ENCODE results near the gene SPRY2. TPM values are rescaled to one million over a fixed set of nuclear protein-coding genes. Genes with fewer than 3 reads are reported as not detected.

SPRY2 gene
- total RNA-seq, 1 experiment from 2014 or later, result 7.2 TPM

DNA sequence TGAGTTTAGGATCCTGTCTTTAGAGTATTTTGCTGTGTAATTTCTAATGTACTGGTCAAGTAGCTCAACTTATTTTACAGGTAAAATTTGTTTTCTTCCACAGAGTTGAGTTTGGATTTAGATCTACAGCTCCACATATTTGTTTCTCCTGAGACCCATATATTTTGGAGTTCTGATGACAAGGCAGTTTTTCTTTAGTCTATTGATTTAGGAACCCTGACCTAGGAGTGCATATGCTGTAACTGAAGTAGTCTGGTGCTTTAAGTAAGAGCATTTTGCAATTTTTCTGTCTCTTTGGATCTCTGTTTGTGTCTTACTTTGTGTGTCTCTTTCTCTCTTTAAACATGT, 19.5 kb upstream of the SPRY2 start:
- Histone ChIP-seq H4K20me1 (ENCODE audit: insufficient read depth) (no peaks in the 10 kb centered on the region), H3K4me1 (ENCODE audit: control insufficient read depth in 1 of 2, insufficient read depth in 2 of 2, low read length in 2 of 2) (no peaks in the 10 kb centered on the region; a peak in 1 of 4 replicates), H3K4me2 (ENCODE audit: low read length) (no peak overlapping the region), H3K4me3 (replicated peaks in 1 of 2; ENCODE audit: low read depth in 1 of 2, low read length in 2 of 2) (no peak overlapping the region), H3K27me3 (ENCODE audit: insufficient read depth, low read length) (no peaks in the 10 kb centered on the region), H3K79me2 (ENCODE audit: insufficient read depth, low read length) (no peaks in the 10 kb centered on the region), H3K27ac (ENCODE audit: low read depth, low read length) (no peak overlapping the region), H2AFZ (ENCODE audit: low read depth, low read length, poor library complexity, severe bottlenecking) (no peak overlapping the region), H3K9me3 (ENCODE audit: control insufficient read depth in 1 of 2, insufficient read depth in 1 of 2, low read depth in 1 of 2, low read length in 2 of 2) (no peaks in the 10 kb centered on the region), H3K9me2 (ENCODE audit: insufficient read depth) (no peaks in the 10 kb centered on the region), H3K36me3 (ENCODE audit: control insufficient read depth in 1 of 2, insufficient read depth in 2 of 2, low read length in 2 of 2) (no peaks in the 10 kb centered on the region), H3K9ac (ENCODE audit: low read length) (no peak overlapping the region)
- ChIA-PET POLR2A (no interaction called here), CTCF (no interaction called here), RAD21 (ENCODE audit: low non-redundant PET in 1 of 2, low total read pairs in 2 of 2, uncharacterized antibody in 2 of 2, unreplicated experiment in 2 of 2) (no interaction called here)
- no TSS peak for BruUV-seq (replicated peaks)
- ATAC-seq (no peak), DNase-seq (ENCODE audit: low read depth, low spot score) (no peak)
- intact Hi-C loops (cut with micrococcal nuclease), result loop anchor here (5.0 kb wide), 1 partner anchor 683 kb away; no protein-coding TSS in a partner anchor
- TF ChIP-seq ZFX (IDR thresholded peaks at IDR 0.05), result no peak
- no peak for TF ChIP-seq TCF7L2 (IDR thresholded peaks at IDR 0.05; ENCODE audit: borderline replicate concordance, extremely low read depth, insufficient read depth, insufficient read length)
- TF ChIP-seq, protein P1, sequence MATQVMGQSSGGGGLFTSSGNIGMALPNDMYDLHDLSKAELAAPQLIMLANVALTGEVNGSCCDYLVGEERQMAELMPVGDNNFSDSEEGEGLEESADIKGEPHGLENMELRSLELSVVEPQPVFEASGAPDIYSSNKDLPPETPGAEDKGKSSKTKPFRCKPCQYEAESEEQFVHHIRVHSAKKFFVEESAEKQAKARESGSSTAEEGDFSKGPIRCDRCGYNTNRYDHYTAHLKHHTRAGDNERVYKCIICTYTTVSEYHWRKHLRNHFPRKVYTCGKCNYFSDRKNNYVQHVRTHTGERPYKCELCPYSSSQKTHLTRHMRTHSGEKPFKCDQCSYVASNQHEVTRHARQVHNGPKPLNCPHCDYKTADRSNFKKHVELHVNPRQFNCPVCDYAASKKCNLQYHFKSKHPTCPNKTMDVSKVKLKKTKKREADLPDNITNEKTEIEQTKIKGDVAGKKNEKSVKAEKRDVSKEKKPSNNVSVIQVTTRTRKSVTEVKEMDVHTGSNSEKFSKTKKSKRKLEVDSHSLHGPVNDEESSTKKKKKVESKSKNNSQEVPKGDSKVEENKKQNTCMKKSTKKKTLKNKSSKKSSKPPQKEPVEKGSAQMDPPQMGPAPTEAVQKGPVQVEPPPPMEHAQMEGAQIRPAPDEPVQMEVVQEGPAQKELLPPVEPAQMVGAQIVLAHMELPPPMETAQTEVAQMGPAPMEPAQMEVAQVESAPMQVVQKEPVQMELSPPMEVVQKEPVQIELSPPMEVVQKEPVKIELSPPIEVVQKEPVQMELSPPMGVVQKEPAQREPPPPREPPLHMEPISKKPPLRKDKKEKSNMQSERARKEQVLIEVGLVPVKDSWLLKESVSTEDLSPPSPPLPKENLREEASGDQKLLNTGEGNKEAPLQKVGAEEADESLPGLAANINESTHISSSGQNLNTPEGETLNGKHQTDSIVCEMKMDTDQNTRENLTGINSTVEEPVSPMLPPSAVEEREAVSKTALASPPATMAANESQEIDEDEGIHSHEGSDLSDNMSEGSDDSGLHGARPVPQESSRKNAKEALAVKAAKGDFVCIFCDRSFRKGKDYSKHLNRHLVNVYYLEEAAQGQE (IDR thresholded peaks at IDR 0.05; ENCODE audit: low read depth), result no peak
- no peak for TF ChIP-seq SIN3A (IDR thresholded peaks at IDR 0.05; ENCODE audit: low read depth)
- no peak for TF ChIP-seq ATF3 (IDR thresholded peaks at IDR 0.05)
- TF ChIP-seq ZNF274 (IDR thresholded peaks at IDR 0.05; ENCODE audit: low read depth, low read length), result no peak
- TF ChIP-seq JUND (IDR thresholded peaks at IDR 0.05), result no peak
- TF ChIP-seq EZH2phosphoT487 (IDR thresholded peaks at IDR 0.05; ENCODE audit: borderline replicate concordance), result no peak
- TF ChIP-seq SP1 (IDR thresholded peaks at IDR 0.05; ENCODE audit: low read depth), result no peak
- TF ChIP-seq ELF1 (IDR thresholded peaks at IDR 0.05; ENCODE audit: borderline replicate concordance, low read depth), result no peak
- no peak for TF ChIP-seq FOSL1 (IDR thresholded peaks at IDR 0.05; ENCODE audit: low read depth)
- TF ChIP-seq CEBPB (IDR thresholded peaks at IDR 0.05; ENCODE audit: low read depth), result no peak
- TF ChIP-seq CBX3 (IDR thresholded peaks at IDR 0.05; ENCODE audit: low read depth), result no peak
- TF ChIP-seq POLR2AphosphoS5 (IDR thresholded peaks at IDR 0.05; ENCODE audit: low read depth, low read length), result no peak
- TF ChIP-seq CTCF (IDR thresholded peaks at IDR 0.05 in 2 of 3, conservative IDR thresholded peaks at IDR 0.05 in 1 of 3; ENCODE audit: borderline replicate concordance in 1 of 3, insufficient read depth in 1 of 3, low read depth in 2 of 3, low read length in 2 of 3), result no peak
- TF ChIP-seq EZH2 (IDR thresholded peaks at IDR 0.05), result no peak
- TF ChIP-seq SRF (IDR thresholded peaks at IDR 0.05; ENCODE audit: low read depth), result no peak
- TF ChIP-seq, protein P2, sequence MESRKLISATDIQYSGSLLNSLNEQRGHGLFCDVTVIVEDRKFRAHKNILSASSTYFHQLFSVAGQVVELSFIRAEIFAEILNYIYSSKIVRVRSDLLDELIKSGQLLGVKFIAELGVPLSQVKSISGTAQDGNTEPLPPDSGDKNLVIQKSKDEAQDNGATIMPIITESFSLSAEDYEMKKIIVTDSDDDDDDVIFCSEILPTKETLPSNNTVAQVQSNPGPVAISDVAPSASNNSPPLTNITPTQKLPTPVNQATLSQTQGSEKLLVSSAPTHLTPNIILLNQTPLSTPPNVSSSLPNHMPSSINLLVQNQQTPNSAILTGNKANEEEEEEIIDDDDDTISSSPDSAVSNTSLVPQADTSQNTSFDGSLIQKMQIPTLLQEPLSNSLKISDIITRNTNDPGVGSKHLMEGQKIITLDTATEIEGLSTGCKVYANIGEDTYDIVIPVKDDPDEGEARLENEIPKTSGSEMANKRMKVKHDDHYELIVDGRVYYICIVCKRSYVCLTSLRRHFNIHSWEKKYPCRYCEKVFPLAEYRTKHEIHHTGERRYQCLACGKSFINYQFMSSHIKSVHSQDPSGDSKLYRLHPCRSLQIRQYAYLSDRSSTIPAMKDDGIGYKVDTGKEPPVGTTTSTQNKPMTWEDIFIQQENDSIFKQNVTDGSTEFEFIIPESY (IDR thresholded peaks at IDR 0.05; ENCODE audit: extremely low read depth, insufficient replicate concordance, low read length), result no peak
- TF ChIP-seq, protein P3, sequence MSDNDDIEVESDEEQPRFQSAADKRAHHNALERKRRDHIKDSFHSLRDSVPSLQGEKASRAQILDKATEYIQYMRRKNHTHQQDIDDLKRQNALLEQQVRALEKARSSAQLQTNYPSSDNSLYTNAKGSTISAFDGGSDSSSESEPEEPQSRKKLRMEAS (IDR thresholded peaks at IDR 0.05), result no peak
- no peak for TF ChIP-seq POLR2A (IDR thresholded peaks at IDR 0.05; ENCODE audit: borderline replicate concordance, extremely low read depth, insufficient read depth, insufficient read length)

Data from HCT116 (cell line).